K562 (cell line): ENCODE data around the gene NR2E1. TPM values are rescaled to one million over a fixed set of nuclear protein-coding genes. Genes with fewer than 3 reads are reported as not detected.

Experiments used
- ATAC-seq: fragments of 200-7000 bp; cut with Tn5 transposase; 3 replicates; pipeline ENCODE4 v1.9.1; 2020; ENCODE audit warnings: moderate library complexity
- BruUV-seq: library from RNA; stranded (reverse); fragments of 400-500 nt; replicated peaks from 2 replicates; lab custom pipeline; 2021; lab: Mats Ljungman, UMichigan
- CTCF ChIA-PET: fragments of 300-600 bp; formaldehyde crosslinking; extraction: SDS; loops from one replicate; lab custom pipeline; 2021; ENCODE audit warnings: low intra/inter-chr PET ratio; lab: Yijun Ruan, JAX
- POLR2A ChIA-PET: fragments of 300-600, 350-650 bp; sonication (Branson Sonifier 250); formaldehyde crosslinking; extraction: SDS; loops from one replicate; lab custom pipeline; 2021; ENCODE audit warnings: antibody characterized with exemption, inconsistent platforms; lab: Yijun Ruan, JAX
- DNase-seq, 4 experiments: peaks; one replicate each; pipeline versions ENCODE4 v3.0.0 to v3.0.0-alpha.2; 2011 to 2018; ENCODE audit warnings: low spot score in 3 of 4, mixed read lengths in 3 of 4; ENCODE audit errors: extremely low read depth in 1 of 4
- FAIRE-seq: peaks from 2 replicates; lab custom pipeline; 2011; peaks lifted over from hg19 to GRCh38; lab: Jason Lieb, UNC
- H2AFZ ChIP-seq: 2 replicates; pipeline ENCODE4 v1.6.0; 2011; ENCODE audit warnings: low read depth, low read length, control low read depth, inconsistent platforms
- H3K27ac ChIP-seq: fragments of 200-600 bp; 3 replicates; pipeline ENCODE4 v1.8.0; 2011; ENCODE audit warnings: low read depth, mild to moderate bottlenecking, control low read depth, inconsistent platforms, low read length, moderate library complexity, mixed read lengths; ENCODE audit errors: extremely low read depth
- H3K27me3 ChIP-seq, 2 experiments: fragments of 300-600 bp in 1 of 2; 2 replicates in 1 of 2; 3 replicates in 1 of 2; pipeline versions ENCODE4 v1.6.0 to v1.8.0; 2011; ENCODE audit warnings: inconsistent platforms in 2 of 2, low read length in 2 of 2, mild to moderate bottlenecking in 1 of 2, mixed read lengths in 1 of 2, moderate library complexity in 1 of 2; ENCODE audit not compliant: control insufficient read depth in 2 of 2, insufficient read depth in 2 of 2
- H3K36me3 ChIP-seq: fragments of 300-600 bp; 3 replicates; pipeline ENCODE4 v1.8.0; 2011; ENCODE audit warnings: mild to moderate bottlenecking, low read length, inconsistent platforms; ENCODE audit not compliant: control insufficient read depth, insufficient read depth
- H3K4me1 ChIP-seq, 2 experiments: fragments of 200-600 bp in 1 of 2; replicated peaks in 1 of 2; 2 replicates in 1 of 2; 3 replicates in 1 of 2; pipeline versions ENCODE4 v1.5.1 to v1.8.0; 2011; ENCODE audit warnings: inconsistent platforms in 2 of 2, low read length in 2 of 2, mild to moderate bottlenecking in 1 of 2, mixed read lengths in 1 of 2, moderate library complexity in 1 of 2; ENCODE audit not compliant: control insufficient read depth in 2 of 2, insufficient read depth in 2 of 2
- H3K4me2 ChIP-seq: 2 replicates; pipeline ENCODE4 v1.6.1; 2011; ENCODE audit warnings: low read length, control low read depth, inconsistent platforms, mixed read lengths; ENCODE audit not compliant: insufficient read depth
- H3K4me3 ChIP-seq: fragments of 200-600 bp; sonication (generic), shearing (Covaris generic); 2 replicates; pipeline ENCODE4 v1.5.1; 2016; ENCODE audit warnings: control low read depth, inconsistent platforms
- H3K79me2 ChIP-seq: fragments of 200-600 bp; 3 replicates; pipeline ENCODE4 v1.8.0; 2011; ENCODE audit warnings: low read length, inconsistent platforms; ENCODE audit not compliant: control insufficient read depth, insufficient read depth
- H3K9ac ChIP-seq, 2 experiments: 2 replicates each; pipeline versions ENCODE4 v1.6.0 to v1.6.1; 2011; ENCODE audit warnings: low read depth in 2 of 2, low read length in 2 of 2, control low read depth in 1 of 2, inconsistent platforms in 1 of 2, mild to moderate bottlenecking in 1 of 2, mixed read lengths in 1 of 2; ENCODE audit not compliant: insufficient read depth in 1 of 2
- H3K9me1 ChIP-seq: one replicate; pipeline ENCODE4 v1.6.0; 2011; ENCODE audit warnings: inconsistent platforms, mild to moderate bottlenecking, low read length, moderate library complexity; ENCODE audit not compliant: control insufficient read depth, insufficient read depth
- H3K9me3 ChIP-seq: replicated peaks from 2 replicates; pipeline ENCODE4 v1.5.1; 2011; ENCODE audit warnings: low read depth, low read length, inconsistent platforms; ENCODE audit not compliant: control insufficient read depth, insufficient read depth
- H4K20me1 ChIP-seq: replicated peaks from 2 replicates; pipeline ENCODE4 v1.6.1; 2011; ENCODE audit warnings: low read length, inconsistent platforms, mixed read lengths; ENCODE audit not compliant: control insufficient read depth, insufficient read depth
- ARHGAP35 ChIP-seq: fragments of 450-650 bp; IDR thresholded peaks from 2 replicates; pipeline ENCODE4 v1.6.1; 2018; ENCODE audit not compliant: partially characterized antibody
- ARNT ChIP-seq, 2 experiments: fragments of 450-650 bp; IDR thresholded peaks; 2 replicates each; pipeline ENCODE4 v1.6.1; 2016; ENCODE audit warnings: mild to moderate bottlenecking in 1 of 2
- CC2D1A ChIP-seq: fragments of 450-650 bp; IDR thresholded peaks from 2 replicates; pipeline ENCODE4 v1.6.1; 2017; ENCODE audit warnings: mild to moderate bottlenecking
- CEBPB ChIP-seq: fragments of 450-650 bp; IDR thresholded peaks from 2 replicates; pipeline ENCODE4 v1.6.1; 2016; ENCODE audit warnings: missing genetic modification characterization, missing compliant biosample characterization
- CHCHD3 ChIP-seq: fragments of 250-450 bp; sonication (Bioruptor Pico); IDR thresholded peaks from 2 replicates; pipeline ENCODE4 v2.1.2; 2022; ENCODE audit warnings: mild to moderate bottlenecking
- ETV1 ChIP-seq: fragments of 450-650 bp; conservative IDR thresholded peaks from 2 replicates; pipeline ENCODE4 v1.6.1; 2016; ENCODE audit warnings: missing genetic modification characterization, control low read depth, low read depth, missing compliant biosample characterization
- GTF2A2 ChIP-seq: IDR thresholded peaks from 2 replicates; pipeline ENCODE4 v1.6.1; 2016; ENCODE audit warnings: mild to moderate bottlenecking, missing genetic modification characterization, missing compliant biosample characterization
- HNRNPUL1 ChIP-seq: fragments of 200-400 bp; formaldehyde crosslinking; IDR thresholded peaks from 2 replicates; pipeline ENCODE4 v1.6.1; 2017; ENCODE audit warnings: low read length
- LCOR ChIP-seq: sonication (generic); formaldehyde crosslinking; IDR thresholded peaks from 2 replicates; pipeline ENCODE4 v1.8.0; 2022; ENCODE audit warnings: mild to moderate bottlenecking, missing genetic modification reagents
- MXI1 ChIP-seq: IDR thresholded peaks from 2 replicates; pipeline ENCODE4 v1.6.1; 2011; ENCODE audit warnings: low read depth, mild to moderate bottlenecking, improper control_type of control experiment, low read length
- NCOA1 ChIP-seq: fragments of 450-650 bp; IDR thresholded peaks from 2 replicates; pipeline ENCODE4 v1.6.1; 2016; ENCODE audit warnings: low read depth
- NELFE ChIP-seq: IDR thresholded peaks from 2 replicates; pipeline ENCODE4 v1.6.1; 2011; ENCODE audit warnings: mild to moderate bottlenecking; ENCODE audit not compliant: insufficient read depth, insufficient read length
- NUFIP1 ChIP-seq: fragments of 450-650 bp; IDR thresholded peaks from 2 replicates; pipeline ENCODE4 v1.6.1; 2018; ENCODE audit not compliant: partially characterized antibody
- OTX1 ChIP-seq: fragments of 450-650 bp; formaldehyde crosslinking; IDR thresholded peaks from 2 replicates; pipeline ENCODE4 v1.4.0; 2022; ENCODE audit warnings: mild to moderate bottlenecking
- POLR2AphosphoS5 ChIP-seq: IDR thresholded peaks from 2 replicates; pipeline ENCODE4 v1.6.1; 2011; ENCODE audit warnings: mild to moderate bottlenecking, low read depth, low read length, moderate library complexity; ENCODE audit not compliant: control insufficient read depth, insufficient read depth
- SMARCE1 ChIP-seq: fragments of 450-650 bp; IDR thresholded peaks from 2 replicates; pipeline ENCODE4 v1.7.1; 2016; ENCODE audit warnings: mild to moderate bottlenecking
- TBP ChIP-seq: optimal IDR thresholded peaks from 2 replicates; pipeline ENCODE3; 2011; ENCODE audit warnings: low read depth, low read length, improper control_type of control experiment
- ZEB2 ChIP-seq: fragments of 450-650 bp; IDR thresholded peaks from 2 replicates; pipeline ENCODE4 v1.6.1; 2016
- ZNF253 ChIP-seq: fragments of 250-450 bp; sonication (Bioruptor Pico); conservative IDR thresholded peaks from 2 replicates; pipeline ENCODE4 v1.6.1; 2021; ENCODE audit warnings: mild to moderate bottlenecking
- ZNF57 ChIP-seq: fragments of 450-650 bp; formaldehyde crosslinking; IDR thresholded peaks from 2 replicates; pipeline ENCODE4 v1.4.0; 2020; ENCODE audit warnings: mild to moderate bottlenecking, moderate library complexity
- WGBS: fragments of 100-300 bp; shearing (Covaris generic); methylation state at CpG from one replicate; pipeline ENCODE4 v1.1.6; 2016; ENCODE audit warnings: low coverage, mixed read lengths; ENCODE audit not compliant: insufficient coverage; ENCODE audit errors: missing lambda C conversion rate; 5-methylcytosine and 5-hydroxymethylcytosine counted together
- in situ Hi-C: fragments of 300-500 bp; cut with MboI; formaldehyde crosslinking; loops from 4 replicates; pipeline ENCODE4 v1.15.0; 2018; ENCODE audit warnings: inconsistent platforms, mixed read lengths
- intact Hi-C: fragments of 100-400 bp; cut with micrococcal nuclease; formaldehyde crosslinking; loops from 2 replicates; pipeline ENCODE4 v1.14.2; 2022
- polyA plus RNA-seq, 8 experiments: library from polyadenylated mRNA; depleted of rRNA in 4 of 8; stranded (reverse) in 5 of 8; unstranded in 3 of 8; fragments of >200 nt; fragmentation: Nextera tagmentation in 2 of 8; fragmentation: Illumina TruSeq in 1 of 8; extraction: Ambion mirVana in 2 of 8; extraction: Trizol in 1 of 8; gene quantifications; 2 replicates each; pipeline versions ENCODE4 v1.2.1 to v1.2.3, GENCODE V29; 2011 to 2014; ENCODE audit warnings: inconsistent platforms in 1 of 8, missing spikeins in 1 of 8
- total RNA-seq, 7 experiments: library from RNA; depleted of rRNA in 6 of 7; stranded (reverse); fragments of >200 nt in 6 of 7; fragmentation: Illumina TruSeq in 2 of 7; extraction: Trizol in 2 of 7; gene quantifications; 2 replicates each; pipeline versions ENCODE4 v1.2.1 to v1.2.3, GENCODE V29; 2011 to 2021; ENCODE audit warnings: low replicate concordance in 1 of 7

Gene NR2E1
- total and polyA plus RNA-seq, 9 of the 15 experiments (the other 6 are each of a cell fraction or from before 2014, with no cell fraction given), result not detected

- Histone ChIP-seq H3K27me3 (peaks cover under 1 to 2% of the 10 kb centered on the region in 2 experiments; a peak in 3 of 5 replicates), H3K9ac (no peak overlapping the region), H3K9me3 (no peaks in the 10 kb centered on the region), H3K4me3 (no peak overlapping the region), H2AFZ (no peak overlapping the region), H4K20me1 (no peaks in the 10 kb centered on the region), H3K27ac (no peak overlapping the region), H3K36me3 (no peaks in the 10 kb centered on the region), H3K4me1 (peaks cover 0 to 9% of the 10 kb centered on the region in 2 experiments; a peak in 2 of 5 replicates), H3K4me2 (no peak overlapping the region), H3K9me1 (no peaks in the 10 kb centered on the region), H3K79me2 (no peaks in the 10 kb centered on the region)
- DNase-seq (no peak), ATAC-seq (no peak), FAIRE-seq (no peak)
- intact Hi-C loops, result no loop called here
- CTCF ChIA-PET, result no interaction called here
- no peak for TF ChIP-seq ZEB2
- TF ChIP-seq HNRNPUL1, result no peak
- TF ChIP-seq MXI1, result no peak
- TF ChIP-seq CC2D1A, result no peak
- TF ChIP-seq ETV1 (tag), result no peak
- TF ChIP-seq NUFIP1, result no peak
- TF ChIP-seq NELFE, result no peak
- TF ChIP-seq ARHGAP35, result no peak
- TF ChIP-seq TBP, result no peak
- no peak for TF ChIP-seq ZNF253 (CRISPR knock-in tag)
- no peak for TF ChIP-seq LCOR
- TF ChIP-seq ARNT (IDR thresholded peaks at IDR 0.05), result no peak
- no peak for TF ChIP-seq CEBPB
- no peak for TF ChIP-seq OTX1 (CRISPR knock-in tag)
- no peak for TF ChIP-seq ZNF57 (CRISPR knock-in tag)
- no peak for TF ChIP-seq GTF2A2
- no peak for TF ChIP-seq NCOA1
- no peak for TF ChIP-seq SMARCE1
- no peak for TF ChIP-seq CHCHD3 (CRISPR knock-in tag)
- TF ChIP-seq POLR2AphosphoS5, result no peak
- POLR2A ChIA-PET, result interaction anchor here (2.4 kb wide), 1 partner anchor 9 kb away, joined by 7 read pairs; no protein-coding TSS in a partner anchor
- no TSS peak for BruUV-seq
- WGBS, result 70% methylated on average over 8 of the region's 8 CpGs
- in situ Hi-C loops, result no loop called here
Measured at GRCh38 chr6:108200186-108200585, 34.4 kb downstream of the NR2E1 start.
